Body of pancreas (tissue), 4 donors: ENCODE measurements around the gene RBM10. TPM values are rescaled to one million over a fixed set of nuclear protein-coding genes. Genes with fewer than 3 reads are reported as not detected.

ENCODE experiments used
- ATAC-seq: fragments of 150-250 bp; one replicate; pipeline ENCODE4 v1.9.1; 2016
- DNase-seq, 4 donors: peaks; one replicate each; pipeline ENCODE4 v3.0.0-alpha.2; 2019
- H3K27ac ChIP-seq, 4 donors: fragments of 200-600 bp; sonication (generic); 1 replicate in 3 of 4; 2 replicates in 1 of 4; pipeline versions ENCODE4 v1.5.1 to v1.6.1; 2016 to 2019; ENCODE audit warnings: mild to moderate bottlenecking in 1 of 4, mixed read lengths in 1 of 4, moderate library complexity in 1 of 4
- H3K27me3 ChIP-seq, 2 donors: fragments of 200-600 bp; sonication (generic); one replicate each; pipeline ENCODE4 v1.6.0; 2016; ENCODE audit warnings: mild to moderate bottlenecking in 1 of 2
- H3K36me3 ChIP-seq, 2 donors: fragments of 200-600 bp; sonication (generic); replicated peaks in 1 of 2; 2 replicates each; pipeline ENCODE4 v1.5.1; 2016; ENCODE audit warnings: low read depth in 2 of 2; ENCODE audit not compliant: insufficient read depth in 1 of 2
- H3K4me1 ChIP-seq: fragments of 200-600 bp; sonication (generic); one replicate; pipeline ENCODE4 v1.6.0; 2016
- H3K4me3 ChIP-seq, 2 donors: fragments of 200-600 bp; sonication (generic); 1 replicate in 1 of 2; 2 replicates in 1 of 2; pipeline ENCODE4 v1.5.1; 2016 to 2019
- H3K9me3 ChIP-seq, 3 donors: fragments of 200-600 bp; sonication (generic); 1 replicate in 2 of 3; 2 replicates in 1 of 3; pipeline ENCODE4 v1.5.1; 2016
- POLR2A ChIP-seq, 3 donors: fragments of 450-650 bp; IDR thresholded peaks; one replicate each; pipeline ENCODE4 v1.6.1; 2016; ENCODE audit warnings: antibody characterized with exemption in 3 of 3, mild to moderate bottlenecking in 2 of 3
- WGBS, 2 donors: methylation state at CpG; one replicate each; pipeline ENCODE4 v1.1.5; 2017; 5-methylcytosine and 5-hydroxymethylcytosine counted together
- intact Hi-C: fragments of 100-400 bp; cut with DNase I; formaldehyde crosslinking; loops from one replicate; pipeline ENCODE4 v1.15.1; 2023
- total RNA-seq, 2 donors: library from RNA; depleted of rRNA; stranded (reverse); fragments of >200 nt; gene quantifications; one replicate each; pipeline ENCODE4 v1.1.0, GENCODE V29; 2016
- TF ChIP-seq, protein P1 (sequence below), 7 experiments: fragments of 450-650 bp in 4 of 7; fragments of 200-600 bp in 3 of 7; sonication (generic) in 3 of 7; IDR thresholded peaks; one replicate each; pipeline ENCODE4 v1.5.1; 2016 to 2019; ENCODE audit warnings: antibody characterized with exemption in 7 of 7

Gene RBM10
- total RNA-seq, 2 donors from 2014 or later = 16.1 to 29.0 TPM

DNA sequence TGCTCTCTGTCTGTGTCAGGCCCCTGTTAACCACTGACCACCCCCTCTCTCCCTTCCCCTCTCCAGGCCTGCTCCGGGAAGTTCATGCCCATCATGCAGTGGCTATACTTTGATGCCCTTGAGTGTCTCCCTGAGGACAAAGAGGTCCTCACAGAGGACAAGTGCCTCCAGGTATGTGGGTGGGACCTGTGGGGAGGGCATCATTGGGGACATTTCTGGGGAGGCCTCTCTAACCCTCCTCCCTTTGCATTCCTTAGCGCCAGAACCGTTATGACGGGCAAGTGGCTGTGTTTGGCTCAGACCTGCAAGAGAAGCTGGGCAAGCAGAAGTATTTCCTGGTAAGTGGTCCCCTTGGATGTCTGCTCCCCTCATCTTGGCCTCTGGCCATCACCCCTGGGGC lies 57.9 kb downstream of the RBM10 start:
- no peak for ATAC-seq
- Histone ChIP-seq H3K4me1 (peaks cover 3% of the 10 kb centered on the region), H3K27me3 (no peaks in the 10 kb centered on the region), H3K4me3 (no peak overlapping the region), H3K27ac (no peak overlapping the region), H3K36me3 (peaks cover 0 to 9% of the 10 kb centered on the region in 2 donors), H3K9me3 (no peaks in the 10 kb centered on the region)
- TF ChIP-seq POLR2A (IDR thresholded peaks at IDR 0.05) = no peak
- TF ChIP-seq, protein P1, sequence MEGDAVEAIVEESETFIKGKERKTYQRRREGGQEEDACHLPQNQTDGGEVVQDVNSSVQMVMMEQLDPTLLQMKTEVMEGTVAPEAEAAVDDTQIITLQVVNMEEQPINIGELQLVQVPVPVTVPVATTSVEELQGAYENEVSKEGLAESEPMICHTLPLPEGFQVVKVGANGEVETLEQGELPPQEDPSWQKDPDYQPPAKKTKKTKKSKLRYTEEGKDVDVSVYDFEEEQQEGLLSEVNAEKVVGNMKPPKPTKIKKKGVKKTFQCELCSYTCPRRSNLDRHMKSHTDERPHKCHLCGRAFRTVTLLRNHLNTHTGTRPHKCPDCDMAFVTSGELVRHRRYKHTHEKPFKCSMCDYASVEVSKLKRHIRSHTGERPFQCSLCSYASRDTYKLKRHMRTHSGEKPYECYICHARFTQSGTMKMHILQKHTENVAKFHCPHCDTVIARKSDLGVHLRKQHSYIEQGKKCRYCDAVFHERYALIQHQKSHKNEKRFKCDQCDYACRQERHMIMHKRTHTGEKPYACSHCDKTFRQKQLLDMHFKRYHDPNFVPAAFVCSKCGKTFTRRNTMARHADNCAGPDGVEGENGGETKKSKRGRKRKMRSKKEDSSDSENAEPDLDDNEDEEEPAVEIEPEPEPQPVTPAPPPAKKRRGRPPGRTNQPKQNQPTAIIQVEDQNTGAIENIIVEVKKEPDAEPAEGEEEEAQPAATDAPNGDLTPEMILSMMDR (IDR thresholded peaks at IDR 0.05) = no peak
- intact Hi-C loops = no loop called here
- 68% methylated on average over 4 of the region's 4 CpGs; no CpG with 5 or more reads in 1 of the 2 donors for WGBS, 2 donors
- no peak for DNase-seq

DNA sequence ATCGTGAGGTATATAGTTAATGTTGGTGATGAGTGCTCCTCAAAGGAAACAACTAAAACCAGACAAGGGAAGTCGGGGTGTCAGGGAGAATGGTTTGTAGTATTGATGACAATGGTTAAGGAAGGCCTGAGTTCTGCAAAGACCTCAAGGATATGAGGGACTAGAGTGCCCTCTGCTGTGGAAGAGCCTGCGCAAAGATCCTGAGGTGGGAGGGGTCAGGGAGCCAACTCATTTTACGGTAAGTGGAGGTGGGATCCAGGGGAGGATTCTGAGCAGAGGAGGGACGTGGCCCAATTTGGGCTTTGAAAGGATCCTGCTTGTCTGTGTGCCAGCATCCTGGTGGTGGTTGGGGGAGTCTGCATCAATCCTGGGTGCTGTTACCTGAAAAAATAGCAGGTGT lies 59.9 kb downstream of the RBM10 start:
- intact Hi-C loops = no loop called here
- H3K27ac ChIP-seq = no peak overlapping the region
- TF ChIP-seq, protein P1 (IDR thresholded peaks at IDR 0.05) = no peak
- no peak for TF ChIP-seq POLR2A (IDR thresholded peaks at IDR 0.05)
- DNase-seq (no peak), ATAC-seq (no peak)
- peaks cover 0 to 11% of the 10 kb centered on the region in 2 donors for H3K36me3 ChIP-seq
- no peaks in the 10 kb centered on the region for H3K27me3 ChIP-seq
- WGBS, 2 donors = 77 to 97% methylated on average over 5 of the region's 5 CpGs
- no peak overlapping the region for H3K4me3 ChIP-seq
- H3K4me1 ChIP-seq = no peaks in the 10 kb centered on the region
- no peaks in the 10 kb centered on the region for H3K9me3 ChIP-seq

DNA sequence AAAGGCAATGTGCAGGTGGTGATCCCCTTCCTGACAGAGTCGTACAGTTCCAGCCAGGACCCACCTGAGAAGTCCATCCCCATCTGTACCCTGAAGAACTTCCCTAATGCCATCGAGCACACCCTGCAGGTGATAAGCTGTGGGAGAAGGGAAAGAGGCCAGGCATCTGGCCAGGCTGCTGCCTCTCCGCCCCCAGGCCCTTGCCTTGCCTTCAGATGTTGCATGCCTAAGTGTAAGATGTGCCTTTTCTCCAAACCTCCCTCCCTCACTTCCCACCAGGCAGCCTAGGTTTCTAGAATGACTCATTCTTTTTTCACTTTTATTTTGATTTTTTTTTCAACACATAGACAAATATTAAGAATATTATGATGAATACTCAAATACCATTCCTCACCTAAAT lies 61.3 kb downstream of the RBM10 start:
- no peaks in the 10 kb centered on the region for H3K27me3 ChIP-seq
- H3K4me3 ChIP-seq = no peak overlapping the region
- WGBS, 2 donors = 100% methylated on average over 2 of the region's 3 CpGs; no CpG with 5 or more reads in 1 of the 2 donors
- intact Hi-C loops = no loop called here
- H3K36me3 ChIP-seq = peaks cover 0 to 14% of the 10 kb centered on the region in 2 donors
- H3K9me3 ChIP-seq = no peaks in the 10 kb centered on the region
- no peak for DNase-seq
- H3K4me1 ChIP-seq = no peaks in the 10 kb centered on the region
- no peak for ATAC-seq
- no peak overlapping the region for H3K27ac ChIP-seq
- TF ChIP-seq, protein P1 (IDR thresholded peaks at IDR 0.05) = no peak
- TF ChIP-seq POLR2A (IDR thresholded peaks at IDR 0.05) = no peak

DNA sequence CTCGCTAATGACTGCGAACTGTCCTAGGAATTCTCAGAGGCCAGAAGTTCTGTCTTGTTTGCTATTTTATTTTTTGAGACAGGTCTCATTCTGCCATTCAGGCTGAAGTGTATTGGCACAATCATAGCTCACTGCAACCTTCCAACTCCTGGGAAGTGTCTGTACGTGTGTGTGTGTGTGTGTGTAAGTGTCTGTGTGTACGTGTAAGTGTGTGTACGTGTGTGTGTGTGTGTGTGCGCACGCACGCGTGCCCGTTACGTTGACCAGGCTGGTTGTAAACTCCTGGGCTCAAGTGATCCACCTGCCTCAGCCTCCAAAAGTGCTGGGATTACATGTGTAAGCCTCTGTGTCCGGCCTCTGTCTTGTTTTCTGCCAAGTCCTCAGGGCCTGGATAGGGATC lies 63.1 kb downstream of the RBM10 start:
- H3K4me3 ChIP-seq = no peak overlapping the region
- DNase-seq (no peak), ATAC-seq (no peak)
- 84 to 86% methylated on average over 6 to 12 of the region's 12 CpGs for WGBS, 2 donors
- intact Hi-C loops = no loop called here
- TF ChIP-seq, protein P1 (IDR thresholded peaks at IDR 0.05) = no peak
- no peak for TF ChIP-seq POLR2A (IDR thresholded peaks at IDR 0.05)
- H3K27ac ChIP-seq = no peak overlapping the region
- no peaks in the 10 kb centered on the region for H3K4me1 ChIP-seq
- H3K36me3 ChIP-seq = peaks cover 0 to 19% of the 10 kb centered on the region in 2 donors
- no peaks in the 10 kb centered on the region for H3K9me3 ChIP-seq
- H3K27me3 ChIP-seq = no peaks in the 10 kb centered on the region

DNA sequence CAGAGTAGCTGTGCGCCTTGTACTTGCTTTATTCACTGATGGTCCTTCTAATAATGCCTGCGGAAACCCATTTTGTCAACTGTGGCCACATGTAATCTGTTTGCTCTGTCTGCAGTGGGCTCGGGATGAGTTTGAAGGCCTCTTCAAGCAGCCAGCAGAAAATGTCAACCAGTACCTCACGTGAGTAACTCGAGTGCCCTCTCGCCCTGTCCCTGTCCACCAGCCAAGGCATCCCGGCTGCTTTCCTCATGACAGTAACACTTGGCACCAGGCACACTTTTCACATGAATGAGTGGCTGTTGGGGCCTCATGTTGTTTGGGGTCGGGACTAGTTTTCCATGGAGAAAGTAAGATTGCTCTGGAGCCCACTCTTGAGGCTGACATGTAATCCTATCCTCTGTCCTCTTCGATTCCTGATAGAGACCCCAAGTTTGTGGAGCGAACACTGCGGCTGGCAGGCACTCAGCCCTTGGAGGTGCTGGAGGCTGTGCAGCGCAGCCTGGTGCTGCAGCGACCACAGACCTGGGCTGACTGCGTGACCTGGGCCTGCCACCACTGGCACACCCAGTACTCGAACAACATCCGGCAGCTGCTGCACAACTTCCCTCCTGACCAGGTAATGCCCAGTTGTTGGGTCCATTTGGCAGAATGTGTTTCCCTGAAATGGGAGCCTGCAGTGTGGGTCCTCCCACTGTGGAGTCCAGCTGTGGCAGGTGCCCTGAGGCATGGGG lies 64.7 kb downstream of the RBM10 start:
- 88 to 93% methylated on average over 3 to 12 of the region's 16 CpGs for WGBS, 2 donors

More for the DNA sequence above, 64.7 kb downstream of the RBM10 start:
- no peak overlapping the region for H3K27ac ChIP-seq
- DNase-seq = no peak
- H3K36me3 ChIP-seq = peaks cover 0 to 23% of the 10 kb centered on the region in 2 donors
- H3K27me3 ChIP-seq = no peaks in the 10 kb centered on the region
- intact Hi-C loops = no loop called here
- TF ChIP-seq, protein P1 (IDR thresholded peaks at IDR 0.05) = no peak
- no peak for ATAC-seq
- H3K9me3 ChIP-seq = no peaks in the 10 kb centered on the region
- H3K4me3 ChIP-seq = no peak overlapping the region
- no peaks in the 10 kb centered on the region for H3K4me1 ChIP-seq
